HL-60 (cell line): Measurements from ENCODE around the gene KCNK5.

Experiments
- DNase-seq, 2 experiments: peaks; one replicate each; pipeline ENCODE4 v3.0.0-alpha.2; 2010 to 2020; ENCODE audit warnings: low read depth in 1 of 2, low spot score in 1 of 2
- H3K27ac ChIP-seq: fragments of 250-450 bp; sonication (Bioruptor Pico); replicated peaks from 2 replicates; pipeline ENCODE4 v1.5.1; 2020; ENCODE audit warnings: mild to moderate bottlenecking, moderate library complexity
- H3K27me3 ChIP-seq: fragments of 250-450 bp; sonication (Bioruptor Pico); 2 replicates; pipeline ENCODE4 v1.5.1; 2021; ENCODE audit warnings: mild to moderate bottlenecking, moderate library complexity; ENCODE audit not compliant: insufficient read depth, poor library complexity, severe bottlenecking
- H3K4me3 ChIP-seq: replicated peaks from 2 replicates; pipeline ENCODE4 v1.5.1; 2011; ENCODE audit warnings: mild to moderate bottlenecking, control low read depth, low read length; ENCODE audit not compliant: insufficient read depth
- GABPA ChIP-seq: IDR thresholded peaks from 2 replicates; pipeline ENCODE4 v1.6.1; 2012; ENCODE audit warnings: low read depth
- POLR2AphosphoS5 ChIP-seq: IDR thresholded peaks from 2 replicates; pipeline ENCODE4 v1.6.1; 2012; ENCODE audit warnings: low read depth
- SPI1 ChIP-seq: IDR thresholded peaks from 2 replicates; pipeline ENCODE4 v1.6.1; 2012; ENCODE audit warnings: low read depth, mild to moderate bottlenecking, borderline replicate concordance
- TF ChIP-seq, protein P1 (sequence below): IDR thresholded peaks from 2 replicates; pipeline ENCODE4 v1.6.1; 2012; ENCODE audit warnings: low read depth; ENCODE audit not compliant: insufficient replicate concordance
- TF ChIP-seq, protein P2 (sequence below): IDR thresholded peaks from one replicate; pipeline ENCODE4 v1.5.1; 2011; ENCODE audit warnings: low read length, control low read depth, inconsistent platforms; ENCODE audit not compliant: insufficient read depth

The KCNK5 gene

DNA sequence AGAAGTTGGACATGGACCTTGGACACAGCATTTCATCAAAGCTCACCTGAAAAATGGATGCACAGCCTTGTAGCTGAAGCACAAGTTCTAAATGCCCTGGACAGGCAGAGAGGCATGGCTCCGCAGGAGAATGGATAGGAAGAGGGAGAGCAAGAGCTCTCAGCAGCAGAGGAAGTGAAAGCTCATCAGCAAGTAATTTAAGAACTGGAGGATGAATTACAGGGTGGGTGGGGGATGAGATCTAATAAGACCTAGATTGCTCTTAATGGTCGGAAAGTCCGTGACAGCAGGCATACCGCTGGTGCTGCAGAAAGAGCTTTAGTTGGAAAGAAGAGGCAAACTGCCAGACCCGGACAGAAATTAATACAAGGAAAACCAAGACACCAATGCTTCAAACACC is 77.0 kb downstream of the KCNK5 start:
- TF ChIP-seq GABPA (no peak), SPI1 (no peak), POLR2AphosphoS5 (no peak)
- TF ChIP-seq, protein P1, sequence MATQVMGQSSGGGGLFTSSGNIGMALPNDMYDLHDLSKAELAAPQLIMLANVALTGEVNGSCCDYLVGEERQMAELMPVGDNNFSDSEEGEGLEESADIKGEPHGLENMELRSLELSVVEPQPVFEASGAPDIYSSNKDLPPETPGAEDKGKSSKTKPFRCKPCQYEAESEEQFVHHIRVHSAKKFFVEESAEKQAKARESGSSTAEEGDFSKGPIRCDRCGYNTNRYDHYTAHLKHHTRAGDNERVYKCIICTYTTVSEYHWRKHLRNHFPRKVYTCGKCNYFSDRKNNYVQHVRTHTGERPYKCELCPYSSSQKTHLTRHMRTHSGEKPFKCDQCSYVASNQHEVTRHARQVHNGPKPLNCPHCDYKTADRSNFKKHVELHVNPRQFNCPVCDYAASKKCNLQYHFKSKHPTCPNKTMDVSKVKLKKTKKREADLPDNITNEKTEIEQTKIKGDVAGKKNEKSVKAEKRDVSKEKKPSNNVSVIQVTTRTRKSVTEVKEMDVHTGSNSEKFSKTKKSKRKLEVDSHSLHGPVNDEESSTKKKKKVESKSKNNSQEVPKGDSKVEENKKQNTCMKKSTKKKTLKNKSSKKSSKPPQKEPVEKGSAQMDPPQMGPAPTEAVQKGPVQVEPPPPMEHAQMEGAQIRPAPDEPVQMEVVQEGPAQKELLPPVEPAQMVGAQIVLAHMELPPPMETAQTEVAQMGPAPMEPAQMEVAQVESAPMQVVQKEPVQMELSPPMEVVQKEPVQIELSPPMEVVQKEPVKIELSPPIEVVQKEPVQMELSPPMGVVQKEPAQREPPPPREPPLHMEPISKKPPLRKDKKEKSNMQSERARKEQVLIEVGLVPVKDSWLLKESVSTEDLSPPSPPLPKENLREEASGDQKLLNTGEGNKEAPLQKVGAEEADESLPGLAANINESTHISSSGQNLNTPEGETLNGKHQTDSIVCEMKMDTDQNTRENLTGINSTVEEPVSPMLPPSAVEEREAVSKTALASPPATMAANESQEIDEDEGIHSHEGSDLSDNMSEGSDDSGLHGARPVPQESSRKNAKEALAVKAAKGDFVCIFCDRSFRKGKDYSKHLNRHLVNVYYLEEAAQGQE = no peak
- TF ChIP-seq, protein P2, sequence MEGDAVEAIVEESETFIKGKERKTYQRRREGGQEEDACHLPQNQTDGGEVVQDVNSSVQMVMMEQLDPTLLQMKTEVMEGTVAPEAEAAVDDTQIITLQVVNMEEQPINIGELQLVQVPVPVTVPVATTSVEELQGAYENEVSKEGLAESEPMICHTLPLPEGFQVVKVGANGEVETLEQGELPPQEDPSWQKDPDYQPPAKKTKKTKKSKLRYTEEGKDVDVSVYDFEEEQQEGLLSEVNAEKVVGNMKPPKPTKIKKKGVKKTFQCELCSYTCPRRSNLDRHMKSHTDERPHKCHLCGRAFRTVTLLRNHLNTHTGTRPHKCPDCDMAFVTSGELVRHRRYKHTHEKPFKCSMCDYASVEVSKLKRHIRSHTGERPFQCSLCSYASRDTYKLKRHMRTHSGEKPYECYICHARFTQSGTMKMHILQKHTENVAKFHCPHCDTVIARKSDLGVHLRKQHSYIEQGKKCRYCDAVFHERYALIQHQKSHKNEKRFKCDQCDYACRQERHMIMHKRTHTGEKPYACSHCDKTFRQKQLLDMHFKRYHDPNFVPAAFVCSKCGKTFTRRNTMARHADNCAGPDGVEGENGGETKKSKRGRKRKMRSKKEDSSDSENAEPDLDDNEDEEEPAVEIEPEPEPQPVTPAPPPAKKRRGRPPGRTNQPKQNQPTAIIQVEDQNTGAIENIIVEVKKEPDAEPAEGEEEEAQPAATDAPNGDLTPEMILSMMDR = no peak
- H3K4me3 ChIP-seq = no peak overlapping the region
- no peak for DNase-seq
- H3K27ac ChIP-seq = no peak overlapping the region
- H3K27me3 ChIP-seq = peaks cover 6% of the 10 kb centered on the region

DNA sequence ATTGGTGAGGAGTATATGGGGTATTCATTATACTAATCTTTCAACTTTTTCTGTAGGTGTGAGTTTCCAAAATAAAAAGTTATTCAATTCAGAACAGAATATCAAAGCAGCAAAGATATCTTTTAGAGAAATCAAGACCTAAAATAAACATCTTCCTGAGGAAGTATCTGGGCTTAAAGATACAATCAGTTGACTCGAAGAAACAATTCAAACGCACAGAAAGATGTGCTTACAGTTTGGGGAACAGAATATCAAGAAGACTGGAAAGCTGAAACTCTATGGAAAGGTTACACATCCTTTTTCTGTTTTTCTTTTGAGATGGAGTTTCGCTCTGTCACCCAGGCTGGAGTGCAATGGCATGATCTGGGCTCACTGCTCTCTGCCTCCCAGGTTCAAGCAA is 78.1 kb downstream of the KCNK5 start:
- Histone ChIP-seq H3K4me3 (no peak overlapping the region), H3K27ac (no peak overlapping the region), H3K27me3 (peaks cover 6% of the 10 kb centered on the region)
- DNase-seq = no peak
- TF ChIP-seq, protein P2 = no peak
- TF ChIP-seq POLR2AphosphoS5 (no peak), GABPA (no peak), SPI1 (no peak)
- TF ChIP-seq, protein P1 = no peak

DNA sequence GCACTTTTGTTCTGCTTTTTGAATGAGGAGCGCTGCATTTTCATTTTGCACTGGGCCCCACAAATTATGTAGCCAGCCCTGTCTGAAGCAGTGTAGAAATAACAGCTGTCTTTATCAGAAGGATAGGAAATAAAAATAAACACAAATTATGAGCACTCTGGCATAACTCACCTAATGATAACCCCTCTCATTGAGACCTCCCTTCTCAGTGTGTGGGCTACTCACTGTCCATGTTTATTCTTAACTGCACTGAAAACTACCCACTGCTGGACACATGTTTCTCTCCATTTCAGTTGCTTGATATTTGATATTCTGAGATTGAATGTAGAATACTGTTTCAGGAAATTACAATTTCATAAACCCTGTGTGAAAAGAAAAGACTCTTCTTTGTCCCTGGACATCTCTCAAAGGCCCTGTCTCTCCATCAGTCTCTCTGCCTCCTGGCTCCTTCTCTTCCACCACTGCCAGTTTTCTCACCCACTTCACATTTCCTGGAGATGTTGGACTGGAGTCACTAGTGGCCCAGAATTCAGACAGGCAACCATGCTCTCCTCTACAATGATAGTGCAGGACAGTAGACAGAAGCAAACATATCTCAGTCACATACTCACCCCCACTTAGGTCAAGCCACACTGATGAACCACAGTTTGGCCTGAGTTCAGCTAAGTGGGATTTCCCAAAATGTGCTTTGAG is 84.6 kb downstream of the KCNK5 start:
- Histone ChIP-seq H3K27me3 (peaks cover 2% of the 10 kb centered on the region), H3K4me3 (no peak overlapping the region), H3K27ac (no peak overlapping the region)
- no peak for TF ChIP-seq GABPA
- TF ChIP-seq, protein P2 = no peak
- no peak for TF ChIP-seq POLR2AphosphoS5
- DNase-seq = no peak
